ENCODE measurements around the gene PEPD.

Gene PEPD

DNA sequence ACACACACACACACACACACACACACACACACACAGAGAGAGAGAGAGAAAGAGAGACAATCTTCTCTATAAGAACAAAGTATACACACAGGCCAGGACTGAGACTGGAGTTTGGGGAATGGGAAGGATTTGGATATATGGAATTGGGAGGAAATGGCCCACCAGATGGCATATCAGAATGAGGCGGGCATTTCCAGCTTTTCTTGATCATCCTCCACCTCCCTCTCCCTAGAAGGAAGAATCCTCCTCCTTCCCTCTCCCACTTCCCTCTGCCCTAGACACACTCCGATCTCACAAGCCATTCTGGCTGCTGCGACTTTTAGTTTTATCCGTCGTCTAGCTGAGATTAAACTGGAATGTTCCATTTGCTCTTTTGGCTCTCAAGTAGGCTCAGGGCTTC lies 158.1 kb downstream of the PEPD start:
- H3K27ac ChIP-seq (replicated peaks), result no peak overlapping the region
- no peaks in the 10 kb centered on the region for H3K27me3 ChIP-seq (ENCODE audit: insufficient read depth, poor library complexity, severe bottlenecking)
- no peak overlapping the region for H3K4me3 ChIP-seq (replicated peaks; ENCODE audit: insufficient read depth, low read length)
- DNase-seq (ENCODE audit: low read depth in 1 of 2, low spot score in 1 of 2), result no peak
- TF ChIP-seq POLR2AphosphoS5 (IDR thresholded peaks at IDR 0.05; ENCODE audit: low read depth) (no peak), SPI1 (IDR thresholded peaks at IDR 0.05; ENCODE audit: borderline replicate concordance, low read depth) (no peak), GABPA (IDR thresholded peaks at IDR 0.05; ENCODE audit: low read depth) (no peak)
- TF ChIP-seq, protein P1, sequence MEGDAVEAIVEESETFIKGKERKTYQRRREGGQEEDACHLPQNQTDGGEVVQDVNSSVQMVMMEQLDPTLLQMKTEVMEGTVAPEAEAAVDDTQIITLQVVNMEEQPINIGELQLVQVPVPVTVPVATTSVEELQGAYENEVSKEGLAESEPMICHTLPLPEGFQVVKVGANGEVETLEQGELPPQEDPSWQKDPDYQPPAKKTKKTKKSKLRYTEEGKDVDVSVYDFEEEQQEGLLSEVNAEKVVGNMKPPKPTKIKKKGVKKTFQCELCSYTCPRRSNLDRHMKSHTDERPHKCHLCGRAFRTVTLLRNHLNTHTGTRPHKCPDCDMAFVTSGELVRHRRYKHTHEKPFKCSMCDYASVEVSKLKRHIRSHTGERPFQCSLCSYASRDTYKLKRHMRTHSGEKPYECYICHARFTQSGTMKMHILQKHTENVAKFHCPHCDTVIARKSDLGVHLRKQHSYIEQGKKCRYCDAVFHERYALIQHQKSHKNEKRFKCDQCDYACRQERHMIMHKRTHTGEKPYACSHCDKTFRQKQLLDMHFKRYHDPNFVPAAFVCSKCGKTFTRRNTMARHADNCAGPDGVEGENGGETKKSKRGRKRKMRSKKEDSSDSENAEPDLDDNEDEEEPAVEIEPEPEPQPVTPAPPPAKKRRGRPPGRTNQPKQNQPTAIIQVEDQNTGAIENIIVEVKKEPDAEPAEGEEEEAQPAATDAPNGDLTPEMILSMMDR (IDR thresholded peaks at IDR 0.05; ENCODE audit: insufficient read depth, low read length), result no peak
- TF ChIP-seq, protein P2, sequence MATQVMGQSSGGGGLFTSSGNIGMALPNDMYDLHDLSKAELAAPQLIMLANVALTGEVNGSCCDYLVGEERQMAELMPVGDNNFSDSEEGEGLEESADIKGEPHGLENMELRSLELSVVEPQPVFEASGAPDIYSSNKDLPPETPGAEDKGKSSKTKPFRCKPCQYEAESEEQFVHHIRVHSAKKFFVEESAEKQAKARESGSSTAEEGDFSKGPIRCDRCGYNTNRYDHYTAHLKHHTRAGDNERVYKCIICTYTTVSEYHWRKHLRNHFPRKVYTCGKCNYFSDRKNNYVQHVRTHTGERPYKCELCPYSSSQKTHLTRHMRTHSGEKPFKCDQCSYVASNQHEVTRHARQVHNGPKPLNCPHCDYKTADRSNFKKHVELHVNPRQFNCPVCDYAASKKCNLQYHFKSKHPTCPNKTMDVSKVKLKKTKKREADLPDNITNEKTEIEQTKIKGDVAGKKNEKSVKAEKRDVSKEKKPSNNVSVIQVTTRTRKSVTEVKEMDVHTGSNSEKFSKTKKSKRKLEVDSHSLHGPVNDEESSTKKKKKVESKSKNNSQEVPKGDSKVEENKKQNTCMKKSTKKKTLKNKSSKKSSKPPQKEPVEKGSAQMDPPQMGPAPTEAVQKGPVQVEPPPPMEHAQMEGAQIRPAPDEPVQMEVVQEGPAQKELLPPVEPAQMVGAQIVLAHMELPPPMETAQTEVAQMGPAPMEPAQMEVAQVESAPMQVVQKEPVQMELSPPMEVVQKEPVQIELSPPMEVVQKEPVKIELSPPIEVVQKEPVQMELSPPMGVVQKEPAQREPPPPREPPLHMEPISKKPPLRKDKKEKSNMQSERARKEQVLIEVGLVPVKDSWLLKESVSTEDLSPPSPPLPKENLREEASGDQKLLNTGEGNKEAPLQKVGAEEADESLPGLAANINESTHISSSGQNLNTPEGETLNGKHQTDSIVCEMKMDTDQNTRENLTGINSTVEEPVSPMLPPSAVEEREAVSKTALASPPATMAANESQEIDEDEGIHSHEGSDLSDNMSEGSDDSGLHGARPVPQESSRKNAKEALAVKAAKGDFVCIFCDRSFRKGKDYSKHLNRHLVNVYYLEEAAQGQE (IDR thresholded peaks at IDR 0.05; ENCODE audit: insufficient replicate concordance, low read depth), result no peak

DNA sequence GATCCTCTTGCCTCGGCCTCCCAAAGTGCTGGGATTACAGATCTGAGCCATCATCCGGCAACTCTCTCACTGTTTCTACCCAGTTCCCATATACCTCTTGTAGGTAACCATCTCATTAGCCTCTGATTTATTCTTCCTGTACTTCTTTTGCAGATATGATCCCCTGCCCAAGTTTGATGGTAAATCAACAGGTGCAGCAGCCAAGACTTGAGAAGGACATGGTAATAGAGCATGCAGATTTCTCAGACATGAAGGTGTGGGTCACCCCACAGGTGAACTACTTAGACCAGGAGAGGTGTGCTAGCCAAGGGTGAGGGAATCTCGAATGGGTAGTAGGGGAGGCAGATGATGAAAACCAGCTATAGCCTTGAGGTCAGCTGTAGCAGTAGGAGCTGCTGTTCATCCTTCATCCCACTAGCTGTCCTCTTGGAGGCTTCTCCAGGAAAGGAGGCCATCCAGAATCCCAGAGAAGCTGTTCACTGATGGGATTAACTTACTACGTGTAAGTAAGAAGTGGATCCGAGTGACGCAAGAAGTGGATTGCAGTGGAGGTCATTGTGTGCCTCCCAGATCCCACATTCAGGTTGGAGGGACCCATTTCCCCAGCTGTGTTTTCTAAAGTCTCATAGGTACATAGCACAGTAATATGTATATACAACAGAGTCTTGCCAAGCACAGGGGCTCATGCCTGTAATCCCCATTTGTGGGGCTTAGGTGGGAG lies 158.9 kb downstream of the PEPD start:
- no peak overlapping the region for H3K27ac ChIP-seq (replicated peaks)
- H3K4me3 ChIP-seq (replicated peaks; ENCODE audit: insufficient read depth, low read length), result no peak overlapping the region
- no peaks in the 10 kb centered on the region for H3K27me3 ChIP-seq (ENCODE audit: insufficient read depth, poor library complexity, severe bottlenecking)
- TF ChIP-seq, protein P2 (IDR thresholded peaks at IDR 0.05; ENCODE audit: insufficient replicate concordance, low read depth), result no peak
- TF ChIP-seq, protein P1 (IDR thresholded peaks at IDR 0.05; ENCODE audit: insufficient read depth, low read length), result no peak
- TF ChIP-seq POLR2AphosphoS5 (IDR thresholded peaks at IDR 0.05; ENCODE audit: low read depth), result no peak
- no peak for TF ChIP-seq GABPA (IDR thresholded peaks at IDR 0.05; ENCODE audit: low read depth)
- TF ChIP-seq SPI1 (IDR thresholded peaks at IDR 0.05; ENCODE audit: borderline replicate concordance, low read depth), result no peak
- DNase-seq (ENCODE audit: low read depth in 1 of 2, low spot score in 1 of 2), result no peak

DNA sequence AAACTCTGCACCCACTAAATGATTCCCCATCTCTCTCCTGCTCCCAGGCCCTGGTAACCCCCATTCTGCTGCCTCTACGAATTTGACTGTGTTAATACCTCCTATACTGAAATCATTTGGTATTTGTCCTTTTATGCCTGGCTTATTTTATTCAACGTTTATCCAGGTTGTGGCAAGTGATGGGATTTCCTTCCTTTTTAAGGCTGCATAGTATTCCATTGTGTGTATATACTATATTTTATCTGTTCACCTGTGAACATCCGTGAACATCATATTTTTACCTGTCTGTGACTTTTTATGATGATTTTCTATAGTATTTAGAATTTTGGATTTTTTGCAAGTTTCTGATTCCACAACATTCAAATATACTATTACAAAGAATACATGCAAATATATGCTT lies 162.0 kb downstream of the PEPD start:
- TF ChIP-seq, protein P1 (IDR thresholded peaks at IDR 0.05; ENCODE audit: insufficient read depth, low read length), result no peak
- no peak for TF ChIP-seq GABPA (IDR thresholded peaks at IDR 0.05; ENCODE audit: low read depth)
- TF ChIP-seq, protein P2 (IDR thresholded peaks at IDR 0.05; ENCODE audit: insufficient replicate concordance, low read depth), result no peak
- H3K4me3 ChIP-seq (replicated peaks; ENCODE audit: insufficient read depth, low read length), result no peak overlapping the region
- no peak overlapping the region for H3K27ac ChIP-seq (replicated peaks)
- no peak for DNase-seq (ENCODE audit: low read depth in 1 of 2, low spot score in 1 of 2)
- no peaks in the 10 kb centered on the region for H3K27me3 ChIP-seq (ENCODE audit: insufficient read depth, poor library complexity, severe bottlenecking)

Data from HL-60 (cell line).